Frontal cortex (tissue), 4 donors: ENCODE measurements around the gene CNKSR2. TPM values are rescaled to one million over a fixed set of nuclear protein-coding genes. Genes with fewer than 3 reads are reported as not detected.

Experiments used
- DNase-seq, 2 donors: peaks; one replicate each; pipeline ENCODE4 v3.0.0; 2012; ENCODE audit warnings: low spot score in 2 of 2
- FAIRE-seq: peaks from 2 replicates; lab custom pipeline; 2012; peaks lifted over from hg19 to GRCh38; lab: Jason Lieb, UNC
- total RNA-seq: library from RNA; depleted of rRNA; stranded (reverse); fragments of >200 nt; gene quantifications from one replicate; pipeline ENCODE4 v1.2.3, GENCODE V29; 2014
- donor health status: control.
- donor health status: control.
- donor health status: control.

The CNKSR2 gene
- total RNA-seq, 1 donor from 2014 or later: 173 TPM

GRCh38 chrX:21586001-21586400 is 211.8 kb downstream of the CNKSR2 start:
- DNase-seq: no peak
- FAIRE-seq: no peak

GRCh38 chrX:21590012-21590776 is 216.0 kb downstream of the CNKSR2 start:
- no peak for DNase-seq
- FAIRE-seq: no peak

- no peak for DNase-seq
- FAIRE-seq: no peak
Measured at GRCh38 chrX:21606002-21606401, 231.8 kb downstream of the CNKSR2 start.

GRCh38 chrX:21610168-21610567 is 235.9 kb downstream of the CNKSR2 start:
- DNase-seq: no peak
- FAIRE-seq: no peak

- FAIRE-seq (no peak), DNase-seq (no peak)
Measured at GRCh38 chrX:21612154-21612553, 237.9 kb downstream of the CNKSR2 start.

- DNase-seq (no peak), FAIRE-seq (no peak)
Measured at GRCh38 chrX:21616386-21616785, 242.2 kb downstream of the CNKSR2 start.

- FAIRE-seq: no peak
- no peak for DNase-seq
Measured at GRCh38 chrX:21620234-21620633, 246.0 kb downstream of the CNKSR2 start.

- no peak for DNase-seq
- peak; percentile 28 for FAIRE-seq
Measured at GRCh38 chrX:21623778-21624501, 249.7 kb downstream of the CNKSR2 start.

GRCh38 chrX:21632027-21632426 is 257.8 kb downstream of the CNKSR2 start:
- DNase-seq (no peak), FAIRE-seq (no peak)

- DNase-seq (no peak), FAIRE-seq (no peak)
Measured at GRCh38 chrX:21638311-21638710, 264.1 kb downstream of the CNKSR2 start.

GRCh38 chrX:21639775-21640174 is 265.6 kb downstream of the CNKSR2 start:
- FAIRE-seq: no peak
- DNase-seq: no peak

- FAIRE-seq (no peak), DNase-seq (no peak)
Measured at GRCh38 chrX:21645431-21645830, 271.2 kb downstream of the CNKSR2 start.

- DNase-seq: no peak
Measured at GRCh38 chrX:21645886-21646285, 271.7 kb downstream of the CNKSR2 start.

GRCh38 chrX:21655901-21656586 is 281.8 kb downstream of the CNKSR2 start:
- FAIRE-seq: no peak
- DNase-seq: peak in 1 of 2 donors; percentile 21

More at GRCh38 chrX:21645886-21646285, 271.7 kb downstream of the CNKSR2 start:
- FAIRE-seq: no peak

GRCh38 chrX:21656587-21657317 is 282.5 kb downstream of the CNKSR2 start:
- DNase-seq: no peak
- no peak for FAIRE-seq

GRCh38 chrX:21657318-21658151 is 283.3 kb downstream of the CNKSR2 start:
- no peak for DNase-seq

GRCh38 chrX:21658152-21658737 is 284.0 kb downstream of the CNKSR2 start, which contains the start of gene KLHL34:
Gene KLHL34 (minus strand): TSS chrX:21658330. CDS start chrX:21657788, 542 bp downstream.
- FAIRE-seq: no peak

More at GRCh38 chrX:21657318-21658151, 283.3 kb downstream of the CNKSR2 start:
- FAIRE-seq: no peak

GRCh38 chrX:21658746-21659145 is 284.5 kb downstream of the CNKSR2 start:
- DNase-seq (no peak), FAIRE-seq (no peak)

More at GRCh38 chrX:21658152-21658737, 284.0 kb downstream of the CNKSR2 start, which contains the start of gene KLHL34:
- DNase-seq: peak in 1 of 2 donors; percentile 20
